RPMI7951 (cell line): Measurements from ENCODE around the gene MYCN. TPM values are rescaled to one million over a fixed set of nuclear protein-coding genes. Genes with fewer than 3 reads are reported as not detected.

Experiments used
- DNase-seq: peaks from one replicate; pipeline ENCODE4 v3.0.0-alpha.2; 2012; ENCODE audit warnings: low read depth
- total RNA-seq: library from RNA; depleted of rRNA; stranded (reverse); fragments of >200 nt; shearing (Covaris generic); gene quantifications from 2 replicates; pipeline ENCODE4 v1.2.3, GENCODE V29; 2014

The MYCN gene
- total RNA-seq, 1 experiment from 2014 or later = not detected

GRCh38 chr2:15931319-15931890, 8.9 kb upstream of the MYCN start:
- no peak for DNase-seq

DNA sequence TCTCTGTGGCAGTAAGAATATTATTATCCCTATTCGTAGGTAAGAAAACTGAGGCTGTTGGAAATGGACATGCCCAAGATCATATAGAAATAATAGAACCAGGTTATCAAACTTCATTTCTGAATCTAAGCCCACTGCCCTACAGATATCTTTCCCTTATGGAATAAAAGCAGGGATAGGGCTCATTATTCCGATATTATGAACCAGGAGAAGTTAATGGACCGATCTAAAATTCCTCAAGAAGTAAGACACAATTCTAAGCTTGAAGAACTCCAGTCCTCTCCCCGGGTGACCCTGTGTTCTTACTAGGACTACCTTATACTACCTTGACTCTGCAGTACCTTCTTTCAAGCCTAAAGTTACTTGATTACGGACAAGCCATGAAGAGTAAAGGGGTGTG, 8.4 kb upstream of the MYCN start:
- no peak for DNase-seq

DNA sequence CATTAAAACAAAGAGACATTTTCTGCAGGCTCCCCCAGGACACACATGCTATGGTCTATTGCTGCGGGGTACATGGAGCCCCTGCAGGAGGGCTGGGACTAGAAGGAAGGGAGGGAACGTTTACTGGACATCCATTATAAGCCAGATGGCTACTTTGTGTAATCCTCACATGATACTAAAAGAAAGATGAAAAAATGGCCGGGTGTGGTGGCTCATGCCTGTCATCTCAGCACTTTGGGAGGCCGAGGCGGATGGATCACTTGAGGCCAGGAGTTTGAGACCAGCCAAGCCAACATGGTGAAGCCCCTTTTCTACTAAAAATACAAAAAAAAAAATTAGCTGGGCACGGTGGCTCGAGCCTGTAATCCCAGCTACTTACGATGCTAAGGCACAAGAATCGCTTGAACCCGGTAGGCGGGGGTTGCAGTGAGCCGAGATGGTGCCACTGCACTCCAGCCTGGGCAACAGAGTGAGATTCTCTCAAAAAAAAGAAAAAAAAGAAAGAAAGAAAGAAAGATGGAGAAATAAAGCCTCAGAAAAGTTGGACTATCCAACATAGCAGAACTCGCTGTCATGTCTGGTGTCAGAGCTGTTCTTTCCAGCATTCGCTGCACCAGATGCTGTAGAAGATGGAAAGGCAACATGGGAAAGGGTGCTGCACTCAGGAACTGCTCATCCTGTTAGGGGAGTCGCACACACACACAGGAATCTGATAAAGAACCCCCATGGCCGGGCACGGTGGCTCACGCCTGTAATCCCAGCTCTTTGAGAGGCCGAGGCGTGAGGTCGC, 7.8 kb upstream of the MYCN start:
- no peak for DNase-seq

DNA sequence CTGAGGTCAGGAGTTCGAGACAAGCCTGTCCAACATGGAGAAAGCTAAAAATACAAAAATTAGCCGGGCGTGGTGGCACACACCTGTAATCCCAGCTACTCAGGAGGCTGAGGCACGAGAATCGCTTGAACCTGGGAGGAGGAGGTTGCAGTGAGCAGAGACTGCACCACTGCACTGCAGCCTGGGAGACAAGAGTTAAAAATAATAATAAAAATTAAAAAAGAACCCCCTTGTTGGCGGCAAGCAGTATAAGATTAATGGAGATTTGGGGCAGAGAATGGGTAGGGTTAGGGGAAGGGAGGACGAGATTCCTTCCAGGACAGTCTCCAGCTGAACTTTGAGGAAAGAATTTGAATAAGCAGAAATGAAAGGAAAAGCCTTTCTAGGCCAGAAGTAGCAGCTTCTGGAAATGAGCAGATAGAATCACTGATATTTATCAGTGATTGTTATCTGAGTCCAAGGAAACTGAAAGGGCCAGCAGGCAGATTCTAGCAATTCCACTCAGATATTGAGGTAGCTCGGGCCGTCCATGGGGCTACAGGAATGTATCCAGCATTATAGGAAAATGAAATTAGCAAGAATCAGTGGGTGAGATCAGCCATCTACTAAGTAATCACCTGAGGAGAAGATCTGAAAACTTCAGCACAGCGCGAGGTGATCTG, 7.0 kb upstream of the MYCN start:
- DNase-seq = no peak

DNA sequence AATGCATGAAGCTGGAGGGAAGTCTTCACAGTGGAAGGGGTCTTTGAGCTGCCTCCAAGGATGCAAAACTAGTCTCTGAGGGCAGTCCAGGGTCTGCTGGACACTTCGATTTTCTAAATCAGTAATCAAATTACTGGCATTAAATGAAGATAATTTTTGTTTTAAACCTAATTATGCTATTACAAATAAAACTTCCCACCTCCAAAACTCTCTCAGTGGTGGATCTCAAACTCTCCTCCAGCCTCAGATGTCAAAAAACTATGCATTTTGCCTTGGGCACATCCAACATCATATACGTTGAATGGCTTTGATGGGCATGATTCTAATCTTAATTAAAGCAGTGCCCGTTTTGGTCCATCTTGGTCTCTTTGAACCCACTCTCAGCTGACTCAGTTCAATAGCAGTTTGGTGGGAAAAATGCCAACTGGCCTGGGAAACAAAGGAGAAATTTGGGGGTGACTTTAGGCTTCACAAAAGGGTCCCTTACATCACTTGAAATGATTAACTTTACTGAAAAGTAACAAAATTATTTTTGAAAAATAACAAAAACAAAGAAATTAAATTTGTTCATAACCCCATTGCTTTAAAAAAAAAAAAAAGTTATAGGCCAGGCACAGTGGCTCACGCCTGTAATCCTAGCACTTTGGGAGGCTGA, 5.9 kb upstream of the MYCN start:
- no peak for DNase-seq

DNA sequence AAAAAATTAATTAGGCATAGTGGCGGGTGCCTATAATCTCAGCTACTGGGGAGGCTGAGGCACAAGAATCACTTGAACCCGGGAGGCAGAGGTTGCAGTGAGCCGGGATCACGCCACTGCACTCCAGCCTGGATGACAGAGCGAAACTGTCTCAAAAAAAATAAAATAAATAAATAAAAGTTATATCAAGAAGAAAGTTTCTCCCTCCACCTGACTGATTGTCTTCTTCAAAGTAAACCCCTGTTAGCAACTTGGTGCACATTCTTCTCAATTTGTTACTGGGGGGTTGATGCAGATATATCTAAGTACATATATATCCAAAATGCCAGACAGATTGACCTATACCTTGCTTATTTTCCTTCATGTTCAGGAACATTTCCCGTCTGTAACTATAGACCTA, 5.2 kb upstream of the MYCN start:
- DNase-seq = no peak

DNA sequence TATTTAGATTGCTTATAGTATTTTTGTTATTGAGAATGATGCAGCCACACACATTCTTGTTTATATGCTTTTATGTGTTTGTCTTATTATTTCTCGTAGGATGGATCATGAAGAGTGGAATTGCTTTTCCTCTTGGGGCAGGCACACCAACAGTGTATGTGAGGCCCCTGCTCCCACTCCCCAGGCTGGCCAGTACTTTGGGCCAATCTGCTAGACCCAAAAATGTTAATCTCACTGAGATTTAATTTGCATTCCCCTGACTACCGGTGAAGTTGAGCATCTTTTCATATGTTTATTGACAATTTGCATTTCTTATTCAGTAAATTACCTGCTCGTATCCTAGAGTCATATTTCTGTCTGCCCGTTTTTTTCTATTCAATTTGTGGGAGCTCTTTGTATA, 4.7 kb upstream of the MYCN start:
- DNase-seq = no peak

DNA sequence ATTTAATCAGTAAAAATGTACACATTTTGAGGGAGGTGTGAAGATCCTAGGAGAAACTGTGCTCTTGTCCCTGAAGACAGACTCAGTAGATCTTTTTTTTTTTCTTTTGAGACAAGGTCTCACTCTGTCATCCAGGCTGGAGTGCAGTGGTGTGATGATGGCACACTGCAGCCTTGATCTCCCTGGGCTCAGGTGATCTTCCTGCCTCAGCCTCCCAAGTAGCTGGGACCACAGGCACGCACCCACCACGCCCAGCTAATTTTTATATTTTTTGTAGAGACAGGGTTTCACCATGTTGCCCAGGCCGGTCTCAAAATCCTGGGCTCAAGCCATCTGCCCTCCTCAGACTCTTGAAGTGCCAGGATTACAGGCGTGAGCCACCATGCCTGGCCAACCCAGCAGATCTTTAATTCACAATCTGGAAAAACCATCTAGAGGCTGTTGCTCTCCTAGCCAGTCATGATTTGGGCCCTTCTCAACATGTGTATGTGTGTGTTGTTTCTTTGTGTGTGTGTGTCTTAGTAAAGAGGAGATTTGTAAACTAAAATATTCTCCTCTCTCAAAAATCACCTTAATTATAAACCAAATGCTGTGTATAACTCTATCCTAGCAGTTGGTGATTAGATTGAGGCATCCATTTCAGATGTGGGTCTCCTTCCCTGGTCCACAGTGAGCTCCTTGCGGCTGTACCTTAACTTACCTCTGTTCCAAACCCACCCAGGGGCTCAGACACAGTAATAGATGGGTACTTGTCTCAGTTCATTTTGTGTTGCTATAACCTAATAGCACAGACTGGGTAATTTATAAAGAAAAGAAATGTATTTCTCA, 3.9 kb upstream of the MYCN start:
- no peak for DNase-seq

GRCh38 chr2:15937105-15937881, 3.1 kb upstream of the MYCN start:
- DNase-seq = no peak

DNA sequence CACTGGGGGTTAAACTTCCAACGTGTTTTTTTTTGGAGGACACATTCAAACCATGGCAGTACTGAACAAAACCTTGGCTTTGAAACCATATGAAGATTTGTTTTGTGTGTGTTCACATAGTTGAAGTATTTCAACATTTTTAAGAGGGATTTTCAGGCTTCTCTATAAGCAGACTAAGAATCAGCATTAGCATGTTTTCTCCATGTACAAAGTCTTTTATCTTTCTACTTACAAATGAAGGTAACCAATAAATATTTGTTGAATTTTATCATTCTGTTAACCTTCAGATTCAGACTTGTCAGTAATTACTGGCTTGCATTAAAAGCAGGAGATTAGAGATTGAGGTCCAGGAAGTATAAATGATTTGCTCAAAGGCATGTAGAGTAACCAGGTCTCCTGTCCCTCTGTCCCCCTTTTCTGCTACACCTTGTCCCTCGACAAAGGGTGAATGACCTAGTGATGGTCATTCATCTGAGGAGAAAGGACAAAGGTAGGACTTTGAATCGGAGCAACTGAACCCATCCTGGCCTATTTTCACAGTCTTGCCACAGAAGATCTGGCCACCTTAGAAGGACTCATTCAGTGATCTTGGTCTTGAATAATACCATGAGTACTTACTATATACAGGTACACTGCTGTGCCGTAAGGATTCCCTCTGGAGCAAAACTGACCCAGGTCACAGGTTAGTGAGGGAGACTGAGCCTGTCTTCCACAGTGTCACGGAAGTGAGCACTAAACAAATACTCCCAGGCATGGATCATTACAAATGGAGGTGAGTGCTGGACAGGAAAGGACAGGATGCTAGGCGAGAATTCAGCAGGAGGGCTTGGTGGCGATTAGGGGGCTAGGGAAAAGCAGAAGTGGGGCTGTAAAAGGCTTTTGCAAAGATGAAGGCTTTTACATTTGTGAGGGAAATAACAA, 2.2 kb upstream of the MYCN start:
- no peak for DNase-seq

DNA sequence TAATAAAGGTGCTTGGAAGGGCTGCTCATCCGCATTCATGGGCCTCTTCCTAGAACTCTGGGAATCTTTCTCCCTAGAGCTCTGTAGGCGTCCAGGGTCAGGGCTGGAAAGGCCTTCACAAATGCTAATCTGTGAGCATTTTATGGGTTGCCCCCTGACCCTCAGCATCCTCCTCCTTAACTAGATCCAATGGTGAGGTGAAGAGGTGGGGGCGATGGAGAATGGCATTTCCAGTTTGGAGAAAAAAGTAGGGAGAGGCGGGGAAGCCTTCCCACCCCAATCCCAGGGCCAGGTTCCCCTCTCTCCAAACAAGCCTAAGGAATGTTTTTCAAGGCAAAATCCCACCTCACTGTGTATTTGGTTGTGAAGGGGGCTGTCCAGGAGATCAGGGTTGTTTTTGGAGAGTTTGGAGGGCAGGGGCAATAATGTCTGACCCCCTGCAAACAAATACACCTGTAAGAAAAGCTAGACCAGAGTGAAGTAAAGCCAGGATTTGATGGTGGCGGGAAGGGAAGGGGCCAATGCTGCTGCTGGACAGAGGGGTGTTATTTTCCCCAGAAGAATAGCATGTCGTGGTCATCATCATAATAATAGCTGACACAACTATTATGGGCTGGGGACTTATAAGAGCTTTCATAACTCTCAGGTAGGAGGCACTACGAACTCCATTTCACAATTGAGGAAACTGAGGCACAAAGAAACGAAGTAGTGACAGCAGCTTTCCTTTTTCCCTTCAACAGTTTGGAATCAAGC, 1.4 kb upstream of the MYCN start:
- no peak for DNase-seq

DNA sequence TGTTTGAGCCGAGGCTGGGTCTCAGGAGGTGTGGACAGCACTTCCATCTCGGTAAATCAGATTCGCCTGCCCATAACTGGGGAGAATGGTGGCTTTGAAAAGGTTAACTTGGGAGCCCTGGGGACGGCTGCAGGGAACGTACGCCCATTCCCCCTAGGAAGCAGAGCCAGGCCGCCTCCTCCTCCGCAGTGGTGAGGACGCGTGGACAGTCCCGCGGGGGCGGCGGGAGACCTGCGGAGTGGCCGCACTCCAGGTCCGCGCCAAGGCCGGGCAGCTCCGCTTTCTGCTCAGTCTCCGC, 845 bp upstream of the MYCN start:
- no peak for DNase-seq

- DNase-seq = no peak
These were observed 521 bp downstream of the MYCN start for GRCh38 chr2:15940661-15941480.

DNA sequence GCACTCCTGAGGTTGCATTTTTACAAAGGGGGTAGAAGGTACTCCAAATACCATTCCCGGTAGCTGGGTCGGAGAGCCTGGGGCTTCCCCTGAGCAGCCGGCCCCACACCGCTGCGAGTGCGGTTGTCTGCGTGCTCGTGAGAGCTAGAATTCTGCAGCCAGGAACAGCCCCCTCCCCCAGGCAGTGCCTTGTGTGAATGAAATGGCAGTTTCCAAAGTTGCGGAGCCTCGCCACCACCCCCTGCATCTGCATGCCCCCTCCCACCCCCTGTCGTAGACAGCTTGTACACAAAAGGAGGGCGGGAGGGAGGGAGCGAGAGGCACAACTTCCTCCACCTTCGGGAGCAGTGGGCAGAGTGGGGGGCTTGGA, 1.1 kb downstream of the MYCN start:
- no peak for DNase-seq

DNA sequence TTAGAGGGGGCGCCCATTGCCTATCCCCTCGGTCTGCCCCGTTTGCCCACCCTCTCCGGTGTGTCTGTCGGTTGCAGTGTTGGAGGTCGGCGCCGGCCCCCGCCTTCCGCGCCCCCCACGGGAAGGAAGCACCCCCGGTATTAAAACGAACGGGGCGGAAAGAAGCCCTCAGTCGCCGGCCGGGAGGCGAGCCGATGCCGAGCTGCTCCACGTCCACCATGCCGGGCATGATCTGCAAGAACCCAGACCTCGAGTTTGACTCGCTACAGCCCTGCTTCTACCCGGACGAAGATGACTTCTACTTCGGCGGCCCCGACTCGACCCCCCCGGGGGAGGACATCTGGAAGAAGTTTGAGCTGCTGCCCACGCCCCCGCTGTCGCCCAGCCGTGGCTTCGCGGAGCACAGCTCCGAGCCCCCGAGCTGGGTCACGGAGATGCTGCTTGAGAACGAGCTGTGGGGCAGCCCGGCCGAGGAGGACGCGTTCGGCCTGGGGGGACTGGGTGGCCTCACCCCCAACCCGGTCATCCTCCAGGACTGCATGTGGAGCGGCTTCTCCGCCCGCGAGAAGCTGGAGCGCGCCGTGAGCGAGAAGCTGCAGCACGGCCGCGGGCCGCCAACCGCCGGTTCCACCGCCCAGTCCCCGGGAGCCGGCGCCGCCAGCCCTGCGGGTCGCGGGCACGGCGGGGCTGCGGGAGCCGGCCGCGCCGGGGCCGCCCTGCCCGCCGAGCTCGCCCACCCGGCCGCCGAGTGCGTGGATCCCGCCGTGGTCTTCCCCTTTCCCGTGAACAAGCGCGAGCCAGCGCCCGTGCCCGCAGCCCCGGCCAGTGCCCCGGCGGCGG, 1.7 kb downstream of the MYCN start:
- no peak for DNase-seq

- no peak for DNase-seq
These were observed 2.5 kb downstream of the MYCN start for GRCh38 chr2:15942711-15943345.
